NCI-H1417 treated with DMSO at 0.1 percent for 48 hours (cell line): ENCODE measurements around the gene OLFML2B.
"Not testable (repeated sequence)": the region's sequence is repeated elsewhere in the genome, so short reads cannot be mapped to it uniquely, and the experiment has no call there.

Source experiments
- DNase-seq: peaks from one replicate; lab custom pipeline; 2025; lab: John Stamatoyannopoulos, UW

Gene OLFML2B

GRCh38 chr1:162023547-162024501, at the start of gene OLFML2B:
Gene OLFML2B, minus strand, starts transcription at chr1:162023869. Its CDS starts 439 bp downstream, at chr1:162023430.
- DNase-seq, result no peak

- DNase-seq, result no peak
These were observed 49.1 kb upstream of the OLFML2B start for GRCh38 chr1:162072740-162073139.

- DNase-seq, result no peak
These were observed 47.2 kb upstream of the OLFML2B start for GRCh38 chr1:162070825-162071224.

- DNase-seq, result no peak
These were observed 46.6 kb upstream of the OLFML2B start for GRCh38 chr1:162070094-162070748.

GRCh38 chr1:162069334-162070093, 45.8 kb upstream of the OLFML2B start, which contains the start of gene NOS1AP:
Gene NOS1AP, plus strand, starts transcription at chr1:162069691. Its CDS starts 487 bp downstream, at chr1:162070178.
- no peak for DNase-seq

GRCh38 chr1:162068301-162068700, 44.6 kb upstream of the OLFML2B start:
- DNase-seq, result no peak

- no peak for DNase-seq
These were observed 43.8 kb upstream of the OLFML2B start for GRCh38 chr1:162067466-162067865.

GRCh38 chr1:162066836-162067235, 43.2 kb upstream of the OLFML2B start:
- DNase-seq, result not testable (repeated sequence)

- no peak for DNase-seq
These were observed 41.3 kb upstream of the OLFML2B start for GRCh38 chr1:162065016-162065415.

GRCh38 chr1:162062542-162063015, 38.9 kb upstream of the OLFML2B start:
- DNase-seq, result no peak

- DNase-seq, result no peak
These were observed 36.6 kb upstream of the OLFML2B start for GRCh38 chr1:162060314-162060713.

GRCh38 chr1:162059721-162060120, 36.1 kb upstream of the OLFML2B start:
- DNase-seq, result no peak

GRCh38 chr1:162056579-162056978, 32.9 kb upstream of the OLFML2B start:
- DNase-seq, result no peak

GRCh38 chr1:162056043-162056442, 32.4 kb upstream of the OLFML2B start:
- no peak for DNase-seq

GRCh38 chr1:162055062-162055461, 31.4 kb upstream of the OLFML2B start:
- DNase-seq, result no peak

GRCh38 chr1:162053949-162054348, 30.3 kb upstream of the OLFML2B start:
- not testable (repeated sequence) for DNase-seq

- DNase-seq, result no peak
These were observed 23.3 kb upstream of the OLFML2B start for GRCh38 chr1:162046921-162047320.

GRCh38 chr1:162042361-162042760, 18.7 kb upstream of the OLFML2B start:
- DNase-seq, result no peak

- no peak for DNase-seq
These were observed 17.0 kb upstream of the OLFML2B start for GRCh38 chr1:162040657-162041056.

- no peak for DNase-seq
These were observed 16.3 kb upstream of the OLFML2B start for GRCh38 chr1:162040001-162040400.

GRCh38 chr1:162038624-162039023, 15.0 kb upstream of the OLFML2B start:
- DNase-seq, result no peak

GRCh38 chr1:162036163-162036562, 12.5 kb upstream of the OLFML2B start:
- no peak for DNase-seq
